Adrenal gland (tissue), 5 donors: Measurements from ENCODE around the gene ARHGEF17.

ENCODE experiments used
- POLR2A ChIP-seq, 2 donors: fragments of 450-650 bp; IDR thresholded peaks; one replicate each; pipeline ENCODE4 v1.6.1; 2017; ENCODE audit warnings: antibody characterized with exemption in 2 of 2, mild to moderate bottlenecking in 2 of 2, moderate library complexity in 1 of 2
- TF ChIP-seq, protein P1 (sequence below), 6 experiments: fragments of 450-650 bp in 4 of 6; fragments of 200-600 bp in 2 of 6; sonication (generic) in 1 of 6; IDR thresholded peaks; 1 replicate in 5 of 6; 2 replicates in 1 of 6; pipeline versions ENCODE4 v1.5.1 to v1.8.0; 2016 to 2021; ENCODE audit warnings: antibody characterized with exemption in 6 of 6, mild to moderate bottlenecking in 2 of 6, moderate library complexity in 1 of 6
- donor health status: DM: no; HTN: no; CAD: no.

DNA sequence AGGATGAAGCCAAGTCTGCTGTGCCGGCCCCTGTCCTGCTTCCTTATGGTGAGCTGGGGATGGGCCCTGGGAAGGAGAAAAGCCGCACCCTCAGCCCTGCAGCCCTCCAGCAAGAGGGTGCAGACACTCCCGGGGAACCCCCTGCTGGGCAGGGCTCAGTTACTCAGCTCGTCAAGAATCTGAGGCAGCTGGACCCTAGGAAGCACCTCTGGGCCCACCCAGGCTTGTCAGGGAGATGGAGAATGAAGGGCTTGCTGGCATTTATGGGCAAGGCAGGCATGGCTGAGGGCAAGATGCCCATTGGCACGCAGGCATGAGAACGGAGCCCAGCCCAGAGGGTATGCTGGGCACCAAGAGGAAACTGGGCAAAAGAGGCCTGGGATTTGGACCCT is 81.1 kb downstream of the ARHGEF17 start:
- TF ChIP-seq, protein P1, sequence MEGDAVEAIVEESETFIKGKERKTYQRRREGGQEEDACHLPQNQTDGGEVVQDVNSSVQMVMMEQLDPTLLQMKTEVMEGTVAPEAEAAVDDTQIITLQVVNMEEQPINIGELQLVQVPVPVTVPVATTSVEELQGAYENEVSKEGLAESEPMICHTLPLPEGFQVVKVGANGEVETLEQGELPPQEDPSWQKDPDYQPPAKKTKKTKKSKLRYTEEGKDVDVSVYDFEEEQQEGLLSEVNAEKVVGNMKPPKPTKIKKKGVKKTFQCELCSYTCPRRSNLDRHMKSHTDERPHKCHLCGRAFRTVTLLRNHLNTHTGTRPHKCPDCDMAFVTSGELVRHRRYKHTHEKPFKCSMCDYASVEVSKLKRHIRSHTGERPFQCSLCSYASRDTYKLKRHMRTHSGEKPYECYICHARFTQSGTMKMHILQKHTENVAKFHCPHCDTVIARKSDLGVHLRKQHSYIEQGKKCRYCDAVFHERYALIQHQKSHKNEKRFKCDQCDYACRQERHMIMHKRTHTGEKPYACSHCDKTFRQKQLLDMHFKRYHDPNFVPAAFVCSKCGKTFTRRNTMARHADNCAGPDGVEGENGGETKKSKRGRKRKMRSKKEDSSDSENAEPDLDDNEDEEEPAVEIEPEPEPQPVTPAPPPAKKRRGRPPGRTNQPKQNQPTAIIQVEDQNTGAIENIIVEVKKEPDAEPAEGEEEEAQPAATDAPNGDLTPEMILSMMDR (IDR thresholded peaks at IDR 0.05): no peak
- no peak for TF ChIP-seq POLR2A (IDR thresholded peaks at IDR 0.05)
